Tibial artery (tissue), 4 donors: Measurements from ENCODE around the gene KRT13.

Source experiments
- DNase-seq, 2 donors: peaks; one replicate each; pipeline ENCODE4 v3.0.0-alpha.2; 2019
- H3K27ac ChIP-seq, 2 donors: fragments of 200-600 bp; sonication (generic) in 1 of 2; 1 replicate in 1 of 2; 2 replicates in 1 of 2; pipeline ENCODE4 v1.5.1; 2018 to 2019; ENCODE audit warnings: mild to moderate bottlenecking in 1 of 2
- H3K27me3 ChIP-seq, 2 donors: fragments of 200-600 bp; sonication (generic) in 1 of 2; one replicate each; pipeline versions ENCODE4 v1.5.1 to v1.6.0; 2016 to 2019
- H3K36me3 ChIP-seq, 3 donors: fragments of 200-600 bp; sonication (generic) in 2 of 3; one replicate each; pipeline ENCODE4 v1.5.1; 2016 to 2019; ENCODE audit warnings: mild to moderate bottlenecking in 2 of 3
- H3K4me1 ChIP-seq, 4 donors: fragments of 200-600 bp; sonication (generic) in 2 of 4; 1 replicate in 3 of 4; 2 replicates in 1 of 4; pipeline ENCODE4 v1.5.1; 2016 to 2019
- H3K4me3 ChIP-seq, 2 donors: fragments of 200-600 bp; sonication (generic) in 1 of 2; 1 replicate in 1 of 2; 2 replicates in 1 of 2; pipeline ENCODE4 v1.5.1; 2018 to 2019; ENCODE audit warnings: mild to moderate bottlenecking in 2 of 2
- H3K9me3 ChIP-seq, 3 donors: fragments of 200-600 bp; sonication (generic) in 1 of 3; one replicate each; pipeline ENCODE4 v1.5.1; 2016 to 2019
- intact Hi-C: fragments of 100-400 bp; cut with DNase I; formaldehyde crosslinking; loops from one replicate; pipeline ENCODE4 v1.15.0; 2023; ENCODE audit warnings: low total_unique reads
- TF ChIP-seq, protein P1 (sequence below), 2 experiments: fragments of 200-600 bp in 1 of 2; fragments of 450-650 bp in 1 of 2; IDR thresholded peaks; one replicate each; pipeline ENCODE4 v1.5.1; 2017 to 2019; ENCODE audit warnings: antibody characterized with exemption in 2 of 2, mild to moderate bottlenecking in 1 of 2, moderate library complexity in 1 of 2

Gene KRT13

DNA sequence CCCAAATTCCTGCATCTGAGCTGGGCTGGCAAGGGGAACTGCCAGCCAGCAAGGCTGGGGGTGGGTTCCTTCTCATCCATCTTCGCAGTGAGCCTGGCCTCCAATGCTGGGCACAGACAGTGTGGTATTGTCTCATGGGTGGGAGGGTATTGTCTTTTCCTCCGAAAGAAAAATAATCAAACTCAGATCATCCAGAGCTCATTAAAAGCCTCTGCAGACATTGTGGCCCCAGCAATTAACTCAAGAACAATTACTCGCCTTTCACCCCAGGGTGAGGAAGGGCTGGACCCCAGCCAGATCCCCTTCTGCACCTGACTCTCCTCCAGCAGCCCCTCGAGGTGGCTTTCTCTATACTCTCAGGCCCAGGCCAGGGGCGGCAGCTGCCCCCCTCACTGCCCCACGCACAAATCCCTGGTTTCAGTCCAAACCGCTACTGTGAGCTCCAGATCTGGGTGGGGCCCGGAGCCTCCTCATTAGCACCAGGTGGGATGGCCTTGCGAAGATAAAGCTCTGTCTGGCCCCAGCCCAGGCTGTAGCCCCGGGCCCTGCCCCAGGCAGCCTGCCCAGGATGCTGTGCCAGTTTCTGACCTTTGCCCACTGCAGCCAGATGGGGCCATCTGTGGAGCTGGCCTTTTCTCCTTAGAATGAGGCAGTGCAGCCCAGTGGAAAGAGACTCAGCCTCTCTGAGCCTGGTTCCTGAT, 15.6 kb upstream of the KRT13 start:
- Histone ChIP-seq H3K4me3 (no peak overlapping the region), H3K27me3 (peaks cover 0 to 33% of the 10 kb centered on the region in 2 donors), H3K36me3 (peaks cover 0 to 7% (median 0%) of the 10 kb centered on the region in 3 donors), H3K9me3 (no peaks in the 10 kb centered on the region), H3K27ac (no peak overlapping the region), H3K4me1 (peaks cover 0 to 16% (median 0%) of the 10 kb centered on the region in 4 donors)
- no peak for DNase-seq
- intact Hi-C loops, result no loop called here
- TF ChIP-seq, protein P1, sequence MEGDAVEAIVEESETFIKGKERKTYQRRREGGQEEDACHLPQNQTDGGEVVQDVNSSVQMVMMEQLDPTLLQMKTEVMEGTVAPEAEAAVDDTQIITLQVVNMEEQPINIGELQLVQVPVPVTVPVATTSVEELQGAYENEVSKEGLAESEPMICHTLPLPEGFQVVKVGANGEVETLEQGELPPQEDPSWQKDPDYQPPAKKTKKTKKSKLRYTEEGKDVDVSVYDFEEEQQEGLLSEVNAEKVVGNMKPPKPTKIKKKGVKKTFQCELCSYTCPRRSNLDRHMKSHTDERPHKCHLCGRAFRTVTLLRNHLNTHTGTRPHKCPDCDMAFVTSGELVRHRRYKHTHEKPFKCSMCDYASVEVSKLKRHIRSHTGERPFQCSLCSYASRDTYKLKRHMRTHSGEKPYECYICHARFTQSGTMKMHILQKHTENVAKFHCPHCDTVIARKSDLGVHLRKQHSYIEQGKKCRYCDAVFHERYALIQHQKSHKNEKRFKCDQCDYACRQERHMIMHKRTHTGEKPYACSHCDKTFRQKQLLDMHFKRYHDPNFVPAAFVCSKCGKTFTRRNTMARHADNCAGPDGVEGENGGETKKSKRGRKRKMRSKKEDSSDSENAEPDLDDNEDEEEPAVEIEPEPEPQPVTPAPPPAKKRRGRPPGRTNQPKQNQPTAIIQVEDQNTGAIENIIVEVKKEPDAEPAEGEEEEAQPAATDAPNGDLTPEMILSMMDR (IDR thresholded peaks at IDR 0.05), result no peak

DNA sequence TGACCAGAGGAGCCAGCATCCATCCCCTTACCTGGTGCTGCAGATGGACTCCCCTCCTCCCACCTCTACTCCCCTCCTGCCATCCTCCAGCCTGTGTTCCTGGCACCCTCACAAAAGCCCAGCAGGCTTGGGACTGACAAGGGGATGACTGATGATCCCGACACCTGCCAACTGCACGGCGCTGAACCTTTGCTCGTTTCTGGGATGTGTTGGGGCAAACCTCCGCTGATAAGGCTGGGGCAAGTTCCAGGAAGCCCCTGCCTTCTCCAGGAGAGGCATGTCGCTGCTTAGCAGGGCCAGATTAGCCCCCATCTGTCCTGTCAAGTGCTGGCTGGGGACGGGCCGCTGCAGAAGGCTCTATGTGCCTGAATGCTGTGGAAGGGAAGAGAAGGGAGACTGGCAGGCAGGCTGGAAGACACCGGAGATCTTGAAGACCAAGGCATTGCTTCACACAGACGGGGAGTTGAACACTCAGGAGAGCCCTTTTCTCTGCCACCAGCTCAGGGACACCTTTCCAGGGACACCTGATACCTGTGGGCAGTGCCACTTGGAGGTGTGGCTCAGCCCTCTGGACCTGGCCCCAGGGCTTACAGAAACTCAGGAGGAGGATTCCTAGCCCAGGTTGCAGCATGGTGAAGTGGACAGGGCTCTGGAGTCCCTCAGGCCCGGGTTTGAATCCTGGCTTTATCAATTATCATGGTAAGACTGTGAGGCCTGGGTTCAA, 14.3 kb upstream of the KRT13 start:
- Histone ChIP-seq H3K36me3 (peaks cover 0 to 13% (median 0%) of the 10 kb centered on the region in 3 donors), H3K4me1 (peaks cover 0 to 16% (median 0%) of the 10 kb centered on the region in 4 donors), H3K4me3 (no peak overlapping the region), H3K27ac (no peak overlapping the region), H3K9me3 (no peaks in the 10 kb centered on the region), H3K27me3 (peaks cover 0 to 35% of the 10 kb centered on the region in 2 donors)
- TF ChIP-seq, protein P1 (IDR thresholded peaks at IDR 0.05), result no peak
- intact Hi-C loops, result no loop called here
- no peak for DNase-seq

DNA sequence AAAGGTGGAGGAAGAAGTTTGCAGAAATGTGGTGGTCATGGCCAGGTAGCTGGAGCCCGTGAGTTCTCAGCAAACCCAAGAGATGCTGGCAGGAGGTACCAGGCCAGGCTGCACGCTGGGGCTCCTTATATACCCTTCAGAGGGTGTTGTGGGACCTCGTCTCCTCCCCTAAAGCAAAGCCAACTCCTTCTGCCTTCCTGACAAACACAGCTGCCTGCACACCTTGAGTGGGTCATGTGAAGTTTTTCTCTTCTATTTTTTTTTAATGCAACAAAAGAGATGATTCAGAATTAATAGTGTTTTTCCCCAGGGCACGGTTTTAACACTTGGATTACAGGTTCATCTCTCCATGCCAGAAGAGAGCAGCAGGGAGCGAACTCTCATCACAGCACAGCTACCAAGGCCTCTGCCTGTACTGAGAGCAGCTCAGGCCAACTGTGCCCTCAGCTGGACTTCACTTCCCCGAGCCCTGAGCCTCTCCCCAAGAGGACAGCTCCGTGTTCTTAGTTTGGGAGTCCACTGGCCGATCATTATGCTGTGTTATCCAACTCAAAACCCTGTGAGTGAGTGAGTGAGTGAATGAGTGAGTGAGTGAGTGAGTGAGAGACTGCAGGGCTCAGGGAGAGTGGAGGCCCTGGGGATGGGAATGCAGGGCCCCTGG, 13.5 kb upstream of the KRT13 start, which contains the start of gene KRT15:
Gene KRT15 (minus strand): TSS at position 102 of the 661 bp plus-strand sequence. CDS start 63 bp downstream, at position 39.
- TF ChIP-seq, protein P1 (IDR thresholded peaks at IDR 0.05), result no peak
- Histone ChIP-seq H3K36me3 (peaks cover 0 to 13% (median 0%) of the 10 kb centered on the region in 3 donors), H3K4me3 (no peak within 1 kb of the TSS), H3K27me3 (peaks cover 0 to 35% of the 10 kb centered on the region in 2 donors), H3K4me1 (peaks cover 0 to 14% (median 0%) of the 10 kb centered on the region in 4 donors), H3K9me3 (no peaks in the 10 kb centered on the region), H3K27ac (no peak within 1 kb of the TSS)
- intact Hi-C loops, result no loop called here
- no peak for DNase-seq

DNA sequence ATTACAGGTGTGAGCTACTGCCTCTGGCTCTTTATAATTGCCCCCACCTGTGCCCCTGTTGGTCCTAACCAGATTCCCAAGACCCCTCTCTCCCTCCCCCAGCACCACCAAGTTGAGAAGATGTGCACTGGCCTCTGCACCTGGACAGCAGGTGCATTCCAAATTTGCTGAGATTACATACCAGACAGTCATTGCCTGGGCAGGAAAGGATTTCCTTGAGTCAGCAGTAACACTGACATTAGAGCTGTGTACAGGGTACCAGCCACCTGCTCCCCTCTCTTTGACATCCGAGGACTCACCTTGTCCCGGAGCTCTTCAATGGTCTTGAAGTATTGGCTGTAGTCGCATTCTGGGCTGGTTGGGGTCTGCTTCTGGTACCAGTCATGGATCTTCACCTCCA, 12.6 kb upstream of the KRT13 start:
- intact Hi-C loops, result no loop called here
- DNase-seq, result no peak
- TF ChIP-seq, protein P1 (IDR thresholded peaks at IDR 0.05), result no peak
- peaks cover 0 to 35% of the 10 kb centered on the region in 2 donors for H3K27me3 ChIP-seq
- no peaks in the 10 kb centered on the region for H3K9me3 ChIP-seq
- H3K36me3 ChIP-seq, result peaks cover 0 to 13% (median 0%) of the 10 kb centered on the region in 3 donors
- H3K4me1 ChIP-seq, result peaks cover 0 to 12% (median 0%) of the 10 kb centered on the region in 4 donors
- no peak overlapping the region for H3K27ac ChIP-seq
- H3K4me3 ChIP-seq, result no peak overlapping the region

DNA sequence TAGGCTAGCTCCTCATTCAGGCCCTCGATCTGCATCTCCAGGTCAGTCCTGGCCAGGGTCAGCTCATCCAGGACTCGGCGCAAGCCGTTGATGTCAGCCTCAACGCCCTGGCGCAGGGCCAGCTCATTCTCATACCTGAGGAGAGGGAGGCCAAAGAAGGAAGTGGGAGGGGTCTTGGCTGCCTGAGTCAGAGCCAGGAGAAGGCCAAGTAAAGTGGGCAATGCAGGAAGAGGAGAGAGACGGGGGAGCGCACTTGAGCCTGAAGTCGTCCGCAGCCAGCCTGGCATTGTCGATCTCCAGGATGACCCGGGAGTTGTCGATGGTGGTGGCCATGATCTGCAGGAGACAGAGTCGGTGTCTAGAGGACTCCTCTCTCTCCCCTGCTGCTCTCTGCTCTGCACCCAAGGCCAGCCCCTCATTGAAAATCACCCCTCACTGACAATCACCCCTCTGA, 11.4 kb upstream of the KRT13 start:
- H3K27me3 ChIP-seq, result peaks cover 0 to 25% of the 10 kb centered on the region in 2 donors
- no peak for DNase-seq

More for the DNA sequence above, 11.4 kb upstream of the KRT13 start:
- peaks cover 0 to 11% (median 0%) of the 10 kb centered on the region in 4 donors for H3K4me1 ChIP-seq
- H3K27ac ChIP-seq, result no peak overlapping the region
- intact Hi-C loops, result no loop called here
- no peak overlapping the region for H3K4me3 ChIP-seq
- H3K36me3 ChIP-seq, result peaks cover 0 to 13% (median 0%) of the 10 kb centered on the region in 3 donors
- H3K9me3 ChIP-seq, result no peaks in the 10 kb centered on the region
- TF ChIP-seq, protein P1 (IDR thresholded peaks at IDR 0.05), result no peak
